NCI-H146 treated with DMSO at 0.1 percent for 48 hours (cell line): ENCODE data around the gene CENPA.
A peak's percentile ranks its signal among the peaks of the same experiment; 100 is the strongest.
"Not testable (repeated sequence)": the region's sequence is repeated elsewhere in the genome, so short reads cannot be mapped to it uniquely, and the experiment has no call there.

Source experiments
- DNase-seq: peaks from one replicate; lab custom pipeline; 2025; ENCODE audit not compliant: unreplicated experiment; lab: John Stamatoyannopoulos, UW

The CENPA gene

DNA sequence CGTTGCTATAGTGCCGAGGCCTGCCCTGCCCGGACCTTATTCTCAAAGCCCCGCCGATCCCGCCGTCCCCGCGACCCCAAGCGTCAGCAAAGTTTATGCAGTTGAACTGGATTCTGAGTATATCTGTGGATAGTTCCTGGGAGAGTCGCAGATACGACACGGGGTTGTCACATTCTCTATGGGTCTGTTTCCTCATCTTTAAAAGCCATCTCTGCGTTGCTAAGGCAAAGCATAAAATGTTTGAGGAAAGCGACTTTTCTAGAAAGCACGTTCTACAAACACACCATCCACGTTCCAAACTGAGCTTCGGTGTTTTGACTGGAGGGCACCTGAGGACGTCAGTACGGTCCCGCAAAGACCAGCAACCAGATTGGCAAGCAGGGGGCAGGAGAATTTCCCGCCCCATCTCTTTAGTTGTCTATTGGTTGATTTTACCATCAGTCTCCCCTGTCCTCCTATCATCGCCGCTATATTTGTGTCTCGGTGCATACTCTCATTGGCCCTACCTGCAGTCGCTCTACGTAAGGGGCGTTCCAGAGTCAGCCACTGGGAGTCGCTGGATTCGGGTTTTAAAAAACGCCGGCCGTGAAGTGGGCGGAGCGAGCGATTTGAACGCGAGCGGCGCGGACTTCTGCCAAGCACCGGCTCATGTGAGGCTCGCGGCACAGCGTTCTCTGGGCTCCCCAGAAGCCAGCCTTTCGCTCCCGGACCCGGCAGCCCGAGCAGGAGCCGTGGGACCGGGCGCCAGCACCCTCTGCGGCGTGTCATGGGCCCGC lies at the start of gene CENPA:
Gene CENPA (plus strand): TSS at position 626 of the 776 bp plus-strand sequence. CDS start 141 bp downstream, at position 767.
- peak; percentile 98 for DNase-seq

DNA sequence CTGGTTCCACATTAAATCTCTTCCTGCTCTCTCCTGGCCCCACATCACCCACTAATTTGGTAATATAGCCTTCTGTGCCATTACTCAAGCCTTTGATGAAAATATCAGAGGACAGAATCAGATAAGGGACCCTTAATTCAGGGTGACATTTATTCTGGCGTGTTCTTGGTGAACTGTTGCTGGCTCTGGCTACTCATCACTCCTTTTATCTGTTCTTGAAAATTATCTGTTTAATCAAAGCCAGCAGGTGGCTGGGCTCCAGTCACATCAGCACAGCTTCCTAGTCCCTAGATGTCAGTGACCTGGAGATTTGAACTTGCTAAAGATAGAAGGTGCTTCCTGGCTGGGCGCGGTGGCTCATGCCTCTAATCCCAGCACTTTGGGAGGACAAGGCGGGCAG lies 48.6 kb upstream of the CENPA start:
- peak; percentile 3 for DNase-seq

DNA sequence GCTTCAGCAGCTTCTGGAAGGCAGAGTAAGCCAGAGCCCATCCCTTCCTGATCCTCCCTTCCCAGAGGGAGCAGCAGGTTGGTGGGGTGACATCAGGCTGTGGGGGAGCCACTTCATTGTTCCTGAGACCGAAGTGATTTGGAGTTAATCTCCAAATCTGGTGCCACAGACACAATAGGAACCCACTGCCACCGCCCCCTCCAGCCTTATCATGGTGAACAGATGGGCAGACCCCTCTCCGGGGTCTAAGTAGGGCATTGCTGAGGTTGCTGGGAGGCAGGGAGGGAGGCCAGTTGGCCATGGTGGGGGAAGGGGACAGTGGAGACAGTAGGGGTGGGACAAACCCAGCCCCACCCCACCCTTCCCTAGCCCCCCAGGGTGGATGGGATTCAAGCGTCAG lies 47.4 kb upstream of the CENPA start:
- no peak for DNase-seq

DNA sequence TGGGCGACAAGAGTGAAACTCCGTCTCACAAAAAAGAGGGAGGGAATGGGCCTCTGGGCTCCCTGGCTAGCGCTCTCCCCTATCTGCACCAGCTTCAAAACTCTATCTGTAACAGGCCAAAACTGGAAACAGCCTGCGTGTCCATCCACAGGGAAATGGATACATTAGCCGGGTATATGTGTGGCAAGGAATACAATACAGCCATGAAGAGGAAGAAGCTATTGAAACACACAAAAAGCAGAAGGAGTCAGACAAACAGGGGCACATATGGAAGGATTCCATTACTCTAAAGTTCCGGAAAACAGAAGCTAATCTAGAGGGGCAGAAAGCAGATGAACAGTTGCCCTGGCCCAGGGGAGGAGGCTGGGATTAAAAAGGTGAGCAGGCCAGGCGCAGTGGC lies 46.3 kb upstream of the CENPA start:
- DNase-seq: no peak

DNA sequence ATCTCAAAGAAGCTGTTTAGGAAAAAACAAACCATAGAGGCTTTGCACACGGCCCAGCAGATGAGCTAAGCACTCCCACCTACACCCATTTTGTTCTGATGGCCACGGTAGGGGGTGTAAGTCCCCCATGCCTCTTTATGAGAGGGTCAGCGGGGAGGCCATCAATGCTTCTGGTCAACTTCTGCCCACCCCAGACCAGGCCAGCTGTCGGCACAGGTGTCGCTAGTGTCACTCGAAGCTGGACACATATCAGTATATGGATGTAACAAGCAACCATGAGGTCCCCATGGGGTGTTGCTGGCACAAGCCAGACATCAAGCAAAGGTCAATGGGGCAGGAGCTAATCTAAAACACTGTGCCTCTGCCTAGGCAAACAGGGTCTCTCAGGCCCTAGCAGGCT lies 45.5 kb upstream of the CENPA start:
- no peak for DNase-seq

DNA sequence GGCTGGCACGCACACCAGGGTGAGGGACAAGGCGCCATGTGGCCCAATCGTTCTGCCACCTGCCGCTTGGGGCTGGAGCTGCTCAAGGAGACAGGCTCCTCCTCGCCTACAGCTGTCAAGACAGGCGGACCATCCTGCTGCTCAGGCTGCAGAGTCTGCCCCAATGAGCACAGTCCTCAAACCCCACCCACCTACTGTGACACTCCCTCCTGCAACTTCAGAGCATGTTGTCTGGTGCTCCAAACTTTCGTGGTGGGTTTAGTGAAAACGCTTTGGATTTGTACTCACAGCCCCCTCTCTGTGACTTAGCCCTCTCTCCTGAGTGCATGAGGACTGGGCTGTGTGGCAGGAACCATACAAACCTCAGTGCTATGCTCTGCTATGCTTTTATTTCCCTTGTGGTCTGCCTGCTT lies 45.0 kb upstream of the CENPA start:
- DNase-seq: no peak

DNA sequence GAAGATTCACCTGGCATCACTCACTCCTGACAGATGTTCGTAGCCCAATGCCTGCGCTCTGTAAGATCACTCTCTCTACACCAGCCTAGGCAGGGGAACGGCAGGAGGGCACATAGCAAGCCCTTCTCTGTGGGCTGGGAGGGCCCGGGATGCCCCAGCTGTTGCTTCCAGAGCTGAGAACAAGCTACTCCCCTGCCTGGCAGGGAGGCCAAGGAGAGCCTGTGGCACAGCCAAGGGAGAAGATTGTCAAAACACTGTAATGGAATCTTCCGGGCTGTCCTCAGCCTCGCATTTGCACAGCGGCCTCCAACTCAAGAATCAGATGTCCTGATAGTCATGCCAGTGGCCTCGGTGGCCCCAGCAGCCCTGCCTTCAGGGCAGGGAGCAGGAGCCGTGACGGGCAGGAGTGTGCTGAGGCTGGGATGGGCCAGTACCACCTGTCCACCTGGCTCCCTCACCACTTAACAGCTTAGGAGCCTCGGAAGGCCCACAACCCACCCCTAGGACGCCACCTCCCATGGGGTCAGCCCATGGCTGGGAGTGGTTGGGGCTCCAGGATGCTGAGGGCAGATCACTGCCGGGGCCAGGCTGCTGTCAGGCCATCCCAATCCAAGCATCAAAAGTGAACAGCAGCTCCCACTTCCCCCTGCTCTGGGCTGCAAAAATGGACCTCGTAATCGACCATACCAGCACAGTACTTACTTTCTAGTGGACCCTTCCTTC lies 43.6 kb upstream of the CENPA start:
- no peak for DNase-seq

DNA sequence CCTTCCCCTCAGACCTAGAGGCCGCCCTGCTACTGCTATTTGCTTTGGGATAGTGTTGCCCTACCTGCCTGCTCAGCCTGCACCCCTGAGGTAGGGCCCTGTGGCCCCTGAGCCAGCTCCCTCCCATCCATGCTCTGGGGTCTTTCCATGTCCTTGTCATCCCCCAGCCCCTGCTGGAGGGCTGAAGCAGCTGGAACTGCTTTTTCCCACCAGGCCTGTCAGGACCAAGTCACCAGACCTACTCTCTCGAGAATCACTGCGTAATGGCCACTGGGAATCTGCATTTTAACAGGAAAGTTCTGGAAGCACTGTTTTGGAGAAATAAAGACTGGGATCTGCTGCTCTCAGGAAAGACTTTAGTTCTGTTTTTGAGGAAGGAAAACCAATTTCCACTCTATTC lies 42.0 kb upstream of the CENPA start:
- no peak for DNase-seq

DNA sequence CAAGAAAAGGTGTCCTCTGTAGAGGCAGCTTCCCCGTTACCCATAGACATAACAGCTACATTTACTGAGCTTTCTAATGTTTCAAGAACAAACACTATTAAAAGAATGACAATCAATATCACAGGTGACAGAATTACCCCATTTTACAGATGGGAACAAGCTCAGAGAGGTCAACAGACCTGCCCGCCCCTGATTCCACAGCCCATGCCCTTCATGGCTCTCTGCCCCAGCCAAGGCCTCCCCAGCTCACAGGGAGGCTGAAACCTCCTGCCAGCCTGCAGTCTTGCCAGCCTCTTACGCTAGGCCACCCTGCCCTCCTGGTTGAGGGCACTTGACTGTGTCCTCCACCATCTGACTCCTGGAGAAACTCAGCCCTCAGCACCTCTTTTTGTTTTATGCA lies 40.9 kb upstream of the CENPA start:
- DNase-seq: no peak

DNA sequence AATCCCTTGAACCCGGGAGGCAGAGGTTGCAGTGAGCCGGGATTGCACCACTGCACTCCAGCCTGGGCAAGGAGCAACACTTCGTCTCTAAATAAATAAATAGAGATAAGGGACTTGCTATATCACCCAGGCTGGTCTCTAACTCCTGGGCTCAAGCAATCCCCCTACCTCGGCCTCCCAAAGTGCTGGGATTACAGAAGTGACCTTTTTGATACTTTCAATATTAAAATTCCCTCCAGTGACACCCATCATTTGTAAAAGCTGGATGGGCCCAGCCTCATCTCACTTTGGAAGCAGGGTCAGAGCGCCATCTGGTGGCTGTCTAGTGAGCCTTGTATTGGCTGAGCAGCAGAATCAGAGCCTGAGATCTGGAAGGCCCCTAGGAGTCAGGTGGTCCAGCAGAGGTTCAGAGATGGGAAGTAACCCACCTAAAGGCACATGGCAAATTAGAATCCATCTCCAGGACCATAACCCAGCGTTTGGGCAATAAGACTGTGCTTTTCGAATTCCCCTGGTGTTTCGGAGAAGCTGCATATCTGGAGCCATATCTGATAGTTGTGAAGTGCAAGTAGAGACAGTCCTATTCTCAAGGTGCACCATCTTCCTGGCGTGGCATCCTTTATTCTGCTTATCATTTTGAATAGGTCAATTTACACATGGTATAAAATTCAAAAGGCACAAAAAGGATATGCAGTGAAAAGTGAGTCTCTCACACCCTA lies 40.1 kb upstream of the CENPA start:
- DNase-seq: peak; percentile 30

DNA sequence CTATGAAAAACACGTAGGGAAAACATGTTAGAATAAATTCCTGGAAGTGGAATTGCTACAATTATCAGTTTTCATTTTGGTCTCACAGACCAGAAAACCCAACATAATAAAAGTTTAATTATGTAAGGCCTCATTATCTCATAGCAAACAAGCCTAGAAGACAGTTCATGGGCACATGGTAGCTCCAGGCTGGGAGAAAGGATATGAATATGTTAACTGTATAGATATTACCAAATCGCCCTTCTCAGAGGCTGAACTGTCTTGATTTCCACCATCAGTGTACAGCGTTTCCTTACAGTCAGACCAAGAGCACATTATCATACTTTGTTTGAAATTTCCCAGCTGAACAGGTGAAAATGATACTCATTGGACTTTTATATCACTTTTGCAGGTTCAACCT lies 38.9 kb upstream of the CENPA start:
- no peak for DNase-seq

DNA sequence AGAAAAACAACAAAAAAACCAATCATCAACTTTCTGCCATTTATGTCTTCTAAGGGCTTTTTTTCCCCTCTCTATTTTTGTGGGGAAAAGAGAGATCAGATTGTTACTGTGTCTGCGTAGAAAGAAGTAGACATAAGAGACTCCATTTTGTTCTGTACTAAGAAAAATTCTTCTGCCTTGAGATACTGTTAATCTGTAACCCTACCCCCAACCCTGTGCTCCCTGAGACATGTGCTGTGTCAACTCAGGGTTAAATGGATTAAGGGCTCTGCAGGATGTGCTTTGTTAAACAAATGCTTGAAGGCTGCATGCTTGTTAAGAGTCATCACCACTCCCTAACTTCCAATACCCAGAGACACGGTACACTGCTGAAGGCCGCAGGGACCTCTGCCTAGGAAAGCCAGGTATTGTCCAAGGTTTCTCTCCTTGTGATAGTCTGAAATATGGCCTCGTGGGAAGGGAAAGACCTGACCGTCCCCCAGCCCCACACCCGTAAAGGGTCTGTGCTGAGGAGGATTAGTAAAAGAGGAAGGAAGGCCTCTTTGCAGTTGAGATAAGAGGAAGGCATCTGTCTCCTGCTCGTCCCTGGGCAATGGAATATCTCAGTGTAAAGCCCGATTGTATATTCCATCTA lies 36.0 kb upstream of the CENPA start:
- DNase-seq: peak; percentile 25

DNA sequence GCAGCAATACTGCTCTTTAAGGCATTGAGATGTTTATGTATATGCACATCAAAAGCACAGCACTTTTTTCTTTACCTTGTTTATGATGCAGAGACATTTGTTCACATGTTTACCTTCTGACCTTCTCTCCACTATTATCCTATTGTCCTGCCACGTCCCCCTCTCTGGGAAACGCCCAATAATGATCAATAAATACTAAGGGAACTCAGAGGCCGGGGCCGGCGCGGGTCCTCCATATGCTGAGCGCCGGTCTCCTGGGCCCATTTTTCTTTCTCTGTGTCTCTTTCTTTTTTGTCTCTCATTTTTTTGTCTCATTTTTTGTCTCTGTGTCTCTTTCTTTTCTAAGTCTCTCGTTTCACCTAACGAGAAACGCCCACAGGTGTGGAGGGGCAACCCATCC lies 35.4 kb upstream of the CENPA start:
- DNase-seq: not testable (repeated sequence)

DNA sequence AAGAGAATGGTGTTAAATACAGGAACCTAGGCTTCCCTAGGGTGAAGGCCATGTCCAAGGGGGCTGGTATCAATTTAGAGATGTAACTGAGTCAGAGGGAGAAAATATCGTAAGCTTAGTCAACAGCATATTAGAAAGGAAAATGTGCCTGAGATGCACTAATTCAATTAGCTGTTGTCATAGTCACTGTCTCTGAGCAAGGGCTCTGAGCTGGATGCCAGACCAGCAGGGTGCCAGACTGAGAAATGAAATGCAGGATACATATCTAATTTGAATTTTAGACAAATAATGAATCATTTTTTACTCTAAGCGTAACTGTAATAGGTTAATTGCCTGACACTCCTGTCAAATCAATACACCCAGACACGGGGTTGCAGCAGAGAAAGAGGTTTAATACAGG lies 33.2 kb upstream of the CENPA start:
- peak; percentile 62 for DNase-seq

DNA sequence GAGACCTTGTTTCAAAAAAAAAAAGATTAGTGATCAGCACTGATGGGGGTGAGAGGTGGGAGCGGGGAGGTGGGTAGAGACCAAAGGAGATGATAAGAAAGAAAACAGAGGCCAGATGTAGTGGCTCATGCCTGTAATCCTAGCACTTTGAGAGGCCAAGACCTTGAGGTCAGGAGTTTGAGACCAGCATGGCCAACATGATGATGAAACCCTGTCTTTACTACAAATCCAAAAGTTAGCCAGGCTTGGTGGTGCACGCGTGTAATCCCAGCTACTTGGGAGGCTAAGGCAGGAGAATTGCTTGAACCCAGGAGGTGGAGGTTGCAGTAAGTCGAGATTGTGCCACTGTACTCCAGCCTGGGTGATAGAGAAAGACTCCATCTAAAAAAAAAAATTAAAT lies 31.3 kb upstream of the CENPA start:
- DNase-seq: no peak

DNA sequence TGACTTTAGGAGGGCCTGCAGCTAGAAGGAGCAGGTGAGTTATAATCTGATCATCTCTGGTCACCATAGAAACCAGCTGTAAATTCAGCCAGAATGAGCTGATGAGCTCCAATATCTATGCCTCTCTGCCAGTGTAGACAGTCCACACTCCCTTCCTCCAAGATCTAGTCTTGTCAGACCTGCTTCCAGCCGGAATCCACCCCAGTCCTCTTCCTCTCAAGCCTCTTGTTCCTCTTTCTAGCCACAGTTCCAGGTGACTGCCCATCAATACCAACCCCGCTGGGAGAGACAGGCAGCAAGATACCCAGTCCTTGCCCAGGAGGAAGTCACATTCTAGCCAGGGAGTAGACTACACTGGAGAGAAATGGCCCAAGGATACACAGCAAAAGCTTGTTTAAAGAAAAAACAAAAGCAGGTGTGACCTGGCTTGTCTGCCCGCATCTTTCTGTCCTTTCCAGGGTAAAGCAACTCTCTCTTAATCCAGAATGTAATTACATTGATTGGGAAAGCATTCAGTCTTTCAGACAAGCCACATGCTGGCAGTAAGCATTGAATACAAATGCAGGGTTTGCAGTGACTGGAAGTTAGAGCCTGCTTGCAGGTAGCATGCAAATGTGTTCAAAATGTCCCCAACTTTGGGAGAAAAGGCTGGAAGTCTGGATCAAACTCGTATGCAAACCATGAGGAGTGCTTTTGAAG lies 30.7 kb upstream of the CENPA start:
- peak; percentile 84 for DNase-seq

DNA sequence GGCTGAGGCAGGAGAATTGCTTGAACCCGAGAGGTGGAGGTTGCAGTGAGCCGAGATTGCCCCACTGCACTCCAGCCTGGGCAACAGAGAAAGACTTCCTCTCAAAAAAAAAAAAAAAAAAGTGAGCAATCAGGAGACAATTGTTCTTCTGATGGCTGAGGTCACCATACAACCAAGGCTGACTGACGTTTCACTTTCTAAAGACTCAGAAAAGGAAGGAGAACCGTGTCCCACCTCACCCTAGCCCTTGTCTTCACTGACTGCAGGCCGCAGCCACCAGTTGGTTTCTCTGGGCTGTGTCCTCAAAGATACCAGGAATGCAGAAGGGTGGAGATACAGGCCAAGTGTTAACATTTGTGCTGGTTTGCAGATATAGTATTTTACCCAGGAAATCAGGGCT lies 29.5 kb upstream of the CENPA start:
- no peak for DNase-seq

DNA sequence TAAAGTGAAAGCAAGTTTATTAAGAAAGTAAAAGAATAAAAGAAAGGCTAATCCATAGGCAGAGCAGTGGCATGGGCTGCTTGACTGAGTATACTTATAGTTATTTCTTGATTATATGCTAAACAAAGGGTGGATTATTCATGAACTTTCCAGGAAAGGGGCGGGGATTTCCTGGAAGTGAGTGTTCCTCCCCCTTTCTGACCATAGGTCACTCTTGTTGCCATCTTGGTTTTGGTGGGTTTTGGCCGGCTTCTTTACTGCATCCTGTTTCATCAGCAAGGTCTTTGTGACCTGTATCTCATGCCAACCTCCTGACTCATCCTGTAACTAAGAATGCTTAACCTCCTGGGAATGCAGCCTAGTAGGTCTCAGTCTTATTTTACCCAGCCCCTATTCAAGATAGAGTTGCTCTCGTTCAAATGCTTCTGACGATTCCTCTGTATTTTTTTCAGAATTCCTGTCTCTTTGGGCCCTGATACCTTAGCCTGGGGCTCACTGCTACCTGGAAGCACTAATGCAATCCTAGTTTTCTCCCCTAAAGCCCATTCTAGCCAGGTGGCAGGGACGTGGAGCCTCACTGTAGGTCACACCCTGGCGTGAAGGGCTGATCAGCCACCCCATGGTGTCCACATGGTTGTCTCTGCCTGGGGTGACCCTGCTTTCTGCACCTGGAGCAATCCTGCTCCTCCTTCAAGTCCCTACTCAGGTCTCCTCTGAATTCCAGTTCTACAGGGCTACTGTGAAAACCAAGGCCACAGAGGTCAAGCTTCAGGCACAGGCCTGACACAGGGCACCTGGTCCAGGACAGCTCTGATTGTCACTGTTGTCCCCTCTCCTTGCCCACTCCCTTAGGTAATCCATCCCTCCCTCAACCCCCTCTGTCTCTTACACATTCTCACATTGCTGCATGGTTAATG lies 27.7 kb upstream of the CENPA start:
- DNase-seq: no peak

DNA sequence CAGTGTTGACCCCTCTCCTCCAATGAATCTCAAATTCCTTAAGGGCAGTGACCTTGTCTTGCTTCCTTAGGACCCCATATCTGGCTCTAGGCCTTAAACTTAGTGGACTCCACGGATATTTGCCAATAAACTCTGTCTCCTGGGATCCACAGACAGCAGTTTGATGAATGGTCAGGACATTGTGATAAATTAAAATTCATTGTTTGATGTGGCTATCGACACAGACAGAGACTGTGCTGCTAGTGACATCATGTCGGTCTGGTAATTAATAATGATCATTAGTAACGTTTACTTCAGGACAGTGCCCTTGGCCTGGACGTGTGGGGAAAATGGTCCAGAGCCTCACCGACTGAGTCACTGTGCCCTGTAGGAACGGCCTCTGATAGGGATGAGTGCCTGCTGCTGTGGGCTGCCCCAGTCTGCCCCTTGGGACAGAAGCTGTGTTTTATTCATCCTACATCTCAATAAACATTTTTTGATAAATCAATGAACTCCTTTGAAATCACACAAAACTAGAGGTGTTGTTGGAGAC lies 27.0 kb upstream of the CENPA start:
- DNase-seq: no peak

DNA sequence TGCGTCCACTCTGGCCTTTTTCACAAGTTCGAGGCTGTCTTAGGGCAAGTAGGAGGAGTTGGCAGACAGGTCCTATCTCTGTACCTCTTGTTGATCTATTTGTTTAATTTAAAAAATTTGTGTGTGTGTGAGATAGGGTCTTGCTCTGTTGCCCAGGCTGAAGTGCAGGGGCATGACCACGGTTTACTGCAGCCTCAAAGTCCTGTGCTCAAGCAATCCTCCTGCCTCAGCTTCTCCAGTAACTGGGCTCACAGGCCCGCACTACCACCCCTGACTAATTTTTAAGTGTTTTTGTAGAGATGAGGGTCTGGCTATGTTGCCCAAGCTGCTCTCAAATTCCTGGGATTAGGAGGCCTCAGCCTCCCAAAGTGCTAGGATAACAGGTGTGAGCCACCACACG lies 26.0 kb upstream of the CENPA start:
- DNase-seq: no peak
